ENCODE measurements around the gene TMEM184B. TPM values are rescaled to one million over a fixed set of nuclear protein-coding genes. Genes with fewer than 3 reads are reported as not detected.

The TMEM184B gene
- total RNA-seq, 6 experiments from 2014 or later: 7.9 to 42.6 (median 16.9) TPM

DNA sequence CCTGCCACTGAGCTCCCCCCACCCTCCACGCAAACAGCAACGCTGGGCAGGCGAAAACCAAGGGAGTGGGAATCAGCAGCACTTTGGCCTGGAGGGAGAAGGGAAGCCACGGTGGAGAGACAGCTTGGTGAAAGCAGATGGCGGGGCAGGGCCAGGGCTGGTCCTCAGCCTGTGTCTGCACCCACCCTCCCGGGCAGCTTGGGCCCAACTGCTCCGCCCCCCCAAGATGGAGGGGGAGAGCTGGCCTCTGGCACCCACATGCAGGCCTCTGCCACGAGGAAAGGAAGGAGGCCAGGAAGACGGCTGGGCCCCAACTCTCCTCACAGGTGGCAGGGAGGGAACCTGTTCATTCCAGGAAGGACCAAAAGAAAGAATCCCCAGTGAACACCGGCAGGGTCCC is 53.2 kb downstream of the TMEM184B start:
- H3K4me1 ChIP-seq: peaks cover 0 to 14% (median 0%) of the 10 kb centered on the region in 4 donors
- DNase-seq (no peak), ATAC-seq (no peak)
- no peak overlapping the region for H3K4me3 ChIP-seq
- TF ChIP-seq, protein P1, sequence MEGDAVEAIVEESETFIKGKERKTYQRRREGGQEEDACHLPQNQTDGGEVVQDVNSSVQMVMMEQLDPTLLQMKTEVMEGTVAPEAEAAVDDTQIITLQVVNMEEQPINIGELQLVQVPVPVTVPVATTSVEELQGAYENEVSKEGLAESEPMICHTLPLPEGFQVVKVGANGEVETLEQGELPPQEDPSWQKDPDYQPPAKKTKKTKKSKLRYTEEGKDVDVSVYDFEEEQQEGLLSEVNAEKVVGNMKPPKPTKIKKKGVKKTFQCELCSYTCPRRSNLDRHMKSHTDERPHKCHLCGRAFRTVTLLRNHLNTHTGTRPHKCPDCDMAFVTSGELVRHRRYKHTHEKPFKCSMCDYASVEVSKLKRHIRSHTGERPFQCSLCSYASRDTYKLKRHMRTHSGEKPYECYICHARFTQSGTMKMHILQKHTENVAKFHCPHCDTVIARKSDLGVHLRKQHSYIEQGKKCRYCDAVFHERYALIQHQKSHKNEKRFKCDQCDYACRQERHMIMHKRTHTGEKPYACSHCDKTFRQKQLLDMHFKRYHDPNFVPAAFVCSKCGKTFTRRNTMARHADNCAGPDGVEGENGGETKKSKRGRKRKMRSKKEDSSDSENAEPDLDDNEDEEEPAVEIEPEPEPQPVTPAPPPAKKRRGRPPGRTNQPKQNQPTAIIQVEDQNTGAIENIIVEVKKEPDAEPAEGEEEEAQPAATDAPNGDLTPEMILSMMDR (IDR thresholded peaks at IDR 0.05): no peak
- TF ChIP-seq POLR2A (IDR thresholded peaks at IDR 0.05): no peak
- H3K27me3 ChIP-seq: no peaks in the 10 kb centered on the region
- intact Hi-C loops (cut with DNase I): loop anchor here in 1 of 2 donors (10.0 kb wide), 1 partner anchor 55 kb away; no protein-coding TSS in a partner anchor
- WGBS (ENCODE audit: insufficient coverage, low coverage, low lambda C conversion rate, missing lambda C conversion rate): 94% methylated on average over 6 of the region's 10 CpGs
- no peaks in the 10 kb centered on the region for H3K9me3 ChIP-seq
- peak overlapping the region; percentile 45 to 67 (median 60) for H3K27ac ChIP-seq
- peaks cover 0 to 6% (median 0%) of the 10 kb centered on the region in 4 donors for H3K36me3 ChIP-seq

DNA sequence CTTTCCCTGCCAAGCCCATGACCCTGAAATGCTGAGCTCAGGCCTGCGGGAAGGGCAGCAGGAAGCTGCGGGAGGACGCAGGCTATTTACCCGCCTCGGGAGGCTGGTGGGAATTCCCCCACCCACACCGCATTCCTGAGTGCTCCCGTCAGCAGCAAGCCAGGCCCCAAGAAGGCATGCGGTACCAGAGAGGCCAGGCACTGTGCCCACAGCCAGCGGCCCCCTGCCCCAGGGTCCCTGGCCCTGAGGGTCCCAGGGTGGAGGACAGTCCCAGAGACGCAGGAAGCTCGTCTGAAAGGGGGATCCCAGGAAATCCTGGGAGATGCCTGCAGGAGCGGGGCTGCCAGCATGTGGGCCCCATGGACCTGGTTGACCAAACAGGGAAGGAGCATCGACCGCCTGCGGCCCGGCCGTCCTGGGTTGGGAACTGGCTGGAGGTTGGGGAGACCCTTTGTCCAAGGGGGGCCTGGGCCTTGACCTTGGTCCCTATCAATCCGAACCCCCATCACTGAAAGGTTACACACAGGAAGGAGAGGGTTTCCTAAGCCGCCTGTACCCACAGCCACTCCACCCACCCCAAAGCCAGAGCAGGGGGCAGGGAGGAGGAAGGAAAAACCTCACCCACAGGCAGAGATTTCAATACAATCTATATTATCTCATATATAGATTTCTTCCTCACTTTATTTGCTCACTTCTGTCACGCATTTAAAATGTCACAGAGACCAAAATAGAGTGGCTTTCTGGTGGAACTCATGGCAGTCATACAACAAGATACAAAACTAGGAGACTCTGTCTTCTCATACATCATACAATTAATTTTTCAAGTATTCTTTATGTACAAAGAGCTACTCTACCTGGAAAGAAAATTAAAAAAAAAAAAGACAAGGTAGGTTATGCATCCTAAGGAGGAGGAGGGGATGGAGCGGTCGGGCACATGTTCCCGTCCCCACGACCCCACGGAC is 53.9 kb downstream of the TMEM184B start:
- 75% methylated on average over 9 of the region's 25 CpGs for WGBS (ENCODE audit: insufficient coverage, low coverage, low lambda C conversion rate, missing lambda C conversion rate)
- TF ChIP-seq, protein P1 (IDR thresholded peaks at IDR 0.05): no peak
- TF ChIP-seq POLR2A (IDR thresholded peaks at IDR 0.05): no peak
- DNase-seq: peak; percentile 65 to 91 (median 78)
- intact Hi-C loops (cut with DNase I): no loop called here
- H3K27me3 ChIP-seq: no peaks in the 10 kb centered on the region
- peak; percentile 37 to 72 (median 42) for ATAC-seq
- no peaks in the 10 kb centered on the region for H3K9me3 ChIP-seq
- peak overlapping the region; percentile 45 to 67 (median 60) for H3K27ac ChIP-seq
- H3K4me3 ChIP-seq: no peak overlapping the region
- peaks cover 0 to 18% (median 2%) of the 10 kb centered on the region in 4 donors for H3K4me1 ChIP-seq
- H3K36me3 ChIP-seq: peaks cover 0 to 3% (median 0%) of the 10 kb centered on the region in 4 donors

DNA sequence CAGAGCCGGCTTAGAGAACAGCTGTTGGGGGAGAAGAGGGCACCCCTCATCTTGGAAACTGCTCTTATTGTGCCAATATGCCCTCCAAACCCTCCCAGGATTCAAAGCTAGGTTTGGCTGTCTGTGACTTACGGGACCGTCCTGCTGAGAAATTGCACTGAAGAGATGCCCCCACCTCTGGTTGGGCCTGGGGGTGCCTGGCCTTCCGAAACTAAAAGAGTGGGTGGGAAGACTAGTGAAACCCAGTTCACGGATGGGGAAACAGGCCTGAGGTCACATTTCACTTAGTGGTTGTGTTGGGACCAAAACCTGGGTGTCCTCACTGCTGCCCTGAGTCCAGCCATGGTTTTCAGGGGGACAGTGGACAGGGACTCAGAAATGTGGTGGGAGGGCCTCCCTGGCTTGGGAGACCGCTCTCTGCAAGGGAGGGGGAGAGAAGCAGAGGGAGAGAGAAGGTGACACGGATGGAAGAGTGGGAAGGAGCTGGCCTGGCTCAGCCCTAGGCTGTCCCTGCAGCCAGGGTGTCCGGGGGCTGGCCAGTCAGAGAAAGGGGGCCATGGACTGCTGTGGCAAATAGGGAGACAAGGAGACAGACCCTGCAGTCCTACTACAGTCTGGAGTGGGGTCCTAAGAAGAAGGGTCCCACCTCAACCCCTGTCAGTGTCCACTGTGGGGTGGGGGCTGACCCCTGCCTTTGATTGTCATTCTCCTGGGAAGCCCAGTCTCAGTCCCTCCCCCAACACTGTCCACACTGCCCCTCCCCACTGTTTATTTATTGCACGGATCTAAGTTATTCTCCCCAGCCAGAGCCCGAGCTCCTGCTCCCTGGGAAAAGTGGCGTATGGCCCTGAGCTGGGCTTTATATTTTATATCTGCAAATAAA is 57.4 kb downstream of the TMEM184B start:
- H3K27me3 ChIP-seq: no peaks in the 10 kb centered on the region
- no peaks in the 10 kb centered on the region for H3K36me3 ChIP-seq
- ATAC-seq (no peak), DNase-seq (no peak)
- peaks cover 0 to 30% (median 7%) of the 10 kb centered on the region in 4 donors for H3K4me1 ChIP-seq
- intact Hi-C loops (cut with DNase I): no loop called here
- TF ChIP-seq POLR2A (IDR thresholded peaks at IDR 0.05): no peak
- TF ChIP-seq, protein P1 (IDR thresholded peaks at IDR 0.05): no peak
- H3K4me3 ChIP-seq: no peak overlapping the region
- no peak overlapping the region for H3K27ac ChIP-seq
- no peaks in the 10 kb centered on the region for H3K9me3 ChIP-seq
- 73% methylated on average over 5 of the region's 11 CpGs for WGBS (ENCODE audit: insufficient coverage, low coverage, low lambda C conversion rate, missing lambda C conversion rate)

DNA sequence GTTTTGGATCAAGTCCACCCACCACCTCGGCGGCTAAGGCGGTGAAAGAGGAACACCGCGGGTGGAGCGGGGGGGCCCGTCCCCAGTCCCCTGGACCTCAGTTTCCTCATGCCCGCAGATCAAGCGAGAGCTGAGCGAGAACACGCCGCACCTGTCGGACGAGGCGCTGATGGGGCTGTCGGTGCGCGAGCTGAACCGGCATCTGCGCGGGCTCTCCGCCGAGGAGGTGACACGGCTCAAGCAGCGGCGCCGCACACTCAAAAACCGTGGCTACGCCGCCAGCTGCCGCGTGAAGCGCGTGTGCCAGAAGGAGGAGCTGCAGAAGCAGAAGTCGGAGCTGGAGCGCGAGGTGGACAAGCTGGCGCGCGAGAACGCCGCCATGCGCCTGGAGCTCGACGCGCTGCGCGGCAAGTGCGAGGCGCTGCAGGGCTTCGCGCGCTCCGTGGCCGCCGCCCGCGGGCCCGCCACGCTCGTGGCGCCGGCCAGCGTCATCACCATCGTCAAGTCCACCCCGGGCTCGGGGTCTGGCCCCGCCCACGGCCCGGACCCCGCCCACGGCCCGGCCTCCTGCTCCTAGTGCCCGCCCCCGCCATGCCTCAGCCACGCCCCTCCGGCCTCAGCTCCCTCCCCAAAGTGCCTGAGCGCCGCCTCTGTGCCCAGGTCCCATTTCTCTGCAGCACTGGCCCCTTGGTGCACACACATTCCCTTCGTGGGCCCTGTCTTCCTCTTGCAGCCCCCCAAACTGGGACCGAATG is 58.3 kb downstream of the TMEM184B start:
- ATAC-seq (peak; percentile 58 to 92 (median 87)), DNase-seq (peak; percentile 90 to 94 (median 90))
- H3K27me3 ChIP-seq: no peaks in the 10 kb centered on the region
- no peaks in the 10 kb centered on the region for H3K9me3 ChIP-seq
- peak; percentile 41 for TF ChIP-seq POLR2A (IDR thresholded peaks at IDR 0.05)
- TF ChIP-seq, protein P1 (IDR thresholded peaks at IDR 0.05): peak in 3 of 4 donors; percentile 20 to 30 (median 25)
- 40% methylated on average over 1 of the region's 81 CpGs for WGBS (ENCODE audit: insufficient coverage, low coverage, low lambda C conversion rate, missing lambda C conversion rate)
- peak overlapping the region; percentile 63 to 92 (median 79) for H3K27ac ChIP-seq
- intact Hi-C loops (cut with DNase I): no loop called here
- H3K36me3 ChIP-seq: no peaks in the 10 kb centered on the region
- peaks cover 0 to 30% (median 7%) of the 10 kb centered on the region in 4 donors for H3K4me1 ChIP-seq
- peak overlapping the region; percentile 23 to 57 (median 51) for H3K4me3 ChIP-seq
